ENCODE measurements around the gene MYO1D.
"Not testable (repeated sequence)": the region's sequence is repeated elsewhere in the genome, so short reads cannot be mapped to it uniquely, and the experiment has no call there.

MYO1D gene

DNA sequence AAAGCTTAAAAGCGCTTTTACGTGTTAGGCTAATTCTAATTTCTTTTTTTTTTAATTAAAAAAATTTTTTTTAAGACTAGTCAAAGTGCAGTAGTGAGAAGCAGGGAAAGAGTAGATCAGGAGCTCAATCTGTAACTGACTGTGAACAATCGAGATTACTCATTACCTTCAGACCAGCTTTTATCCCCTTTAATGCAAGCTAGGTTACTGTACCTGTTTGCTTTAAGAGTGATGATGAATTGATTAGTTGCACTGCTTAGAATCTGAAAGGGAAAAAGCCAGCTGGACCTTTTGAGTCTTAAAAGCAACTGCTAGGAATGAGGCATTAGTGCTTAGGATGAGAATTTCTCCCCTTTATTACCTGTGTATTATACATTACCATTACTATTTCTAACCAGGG is 413.6 kb downstream of the MYO1D start:
- no peaks in the 10 kb centered on the region for H3K9me3 ChIP-seq (ENCODE audit: control insufficient read depth, low read depth, low read length)
- H3K4me1 ChIP-seq (ENCODE audit: control insufficient read depth, low read depth, low read length) = no peaks in the 10 kb centered on the region
- no peak overlapping the region for H3K27ac ChIP-seq (ENCODE audit: low read length)
- no peak overlapping the region for H3K9ac ChIP-seq (ENCODE audit: low read length)
- no peaks in the 10 kb centered on the region for H3K27me3 ChIP-seq (ENCODE audit: control insufficient read depth, insufficient read depth, low read length)
- H3K36me3 ChIP-seq (ENCODE audit: control insufficient read depth, low read depth, low read length) = peaks cover 65% of the 10 kb centered on the region
- no peak overlapping the region for H3K4me3 ChIP-seq (ENCODE audit: low read length)

DNA sequence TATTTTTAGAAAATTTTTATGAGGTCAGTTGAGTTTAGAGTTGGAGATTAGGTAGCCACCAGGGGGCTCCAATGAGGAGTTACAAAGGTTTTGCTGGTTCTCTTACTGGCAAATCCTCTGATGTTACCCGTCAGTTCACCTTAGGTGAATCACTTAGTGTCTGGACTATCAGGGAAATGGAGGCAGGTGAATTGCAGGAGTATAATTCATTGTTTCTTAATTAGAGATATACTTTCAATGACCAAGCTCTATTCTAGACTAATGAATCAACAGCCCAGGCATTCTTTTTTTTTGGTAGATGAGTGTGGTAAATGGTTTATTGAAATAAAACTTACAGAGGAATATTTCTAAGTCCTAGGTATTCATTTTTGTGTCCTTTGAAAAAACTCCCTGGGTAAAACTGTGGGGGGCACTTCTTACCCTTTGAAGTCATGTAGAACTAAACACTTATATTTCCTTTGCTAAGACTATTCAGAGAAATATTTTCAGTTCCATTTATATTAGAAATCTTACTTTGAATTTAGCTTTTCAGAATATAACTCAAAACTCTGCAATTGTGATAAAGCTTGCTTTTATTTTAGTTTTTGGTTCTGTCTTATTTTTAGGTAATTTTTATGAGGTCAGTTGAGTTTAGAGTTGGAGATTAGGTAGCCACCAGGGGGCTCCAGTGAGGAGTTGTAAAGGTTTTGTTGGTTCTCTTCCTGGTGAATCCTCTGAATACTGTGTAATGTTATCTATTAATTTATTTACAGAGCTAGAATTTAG is 414.9 kb downstream of the MYO1D start:
- Histone ChIP-seq H3K27ac (ENCODE audit: low read length) (no peak overlapping the region), H3K4me3 (ENCODE audit: low read length) (no peak overlapping the region), H3K9ac (ENCODE audit: low read length) (no peak overlapping the region), H3K27me3 (ENCODE audit: control insufficient read depth, insufficient read depth, low read length) (no peaks in the 10 kb centered on the region), H3K36me3 (ENCODE audit: control insufficient read depth, low read depth, low read length) (peaks cover 67% of the 10 kb centered on the region), H3K9me3 (ENCODE audit: control insufficient read depth, low read depth, low read length) (no peaks in the 10 kb centered on the region), H3K4me1 (ENCODE audit: control insufficient read depth, low read depth, low read length) (no peaks in the 10 kb centered on the region)

DNA sequence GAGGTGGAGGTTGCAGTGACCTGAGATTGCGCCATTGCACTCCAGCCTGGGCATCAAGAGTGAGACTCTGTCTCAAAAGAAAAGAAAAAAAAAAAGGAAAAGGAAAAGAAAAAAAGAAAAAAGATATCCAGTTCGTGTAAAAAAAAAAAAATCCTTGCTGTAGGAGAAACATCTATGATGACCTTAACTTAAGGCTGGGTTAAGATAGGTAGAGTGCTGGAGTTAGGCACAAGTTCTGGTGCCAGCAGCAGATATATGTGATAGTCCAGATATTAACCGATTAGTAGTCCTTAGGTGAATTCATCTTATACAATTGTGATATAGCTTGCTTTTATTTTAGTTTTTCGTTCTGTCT is 415.4 kb downstream of the MYO1D start:
- peaks cover 63% of the 10 kb centered on the region for H3K36me3 ChIP-seq (ENCODE audit: control insufficient read depth, low read depth, low read length)
- no peaks in the 10 kb centered on the region for H3K27me3 ChIP-seq (ENCODE audit: control insufficient read depth, insufficient read depth, low read length)
- H3K4me3 ChIP-seq (ENCODE audit: low read length) = no peak overlapping the region
- H3K9ac ChIP-seq (ENCODE audit: low read length) = no peak overlapping the region
- no peak overlapping the region for H3K27ac ChIP-seq (ENCODE audit: low read length)
- H3K9me3 ChIP-seq (ENCODE audit: control insufficient read depth, low read depth, low read length) = no peaks in the 10 kb centered on the region
- H3K4me1 ChIP-seq (ENCODE audit: control insufficient read depth, low read depth, low read length) = no peaks in the 10 kb centered on the region

- H3K27ac ChIP-seq (ENCODE audit: low read length) = no peak overlapping the region
- no peaks in the 10 kb centered on the region for H3K27me3 ChIP-seq (ENCODE audit: control insufficient read depth, insufficient read depth, low read length)
- no peaks in the 10 kb centered on the region for H3K9me3 ChIP-seq (ENCODE audit: control insufficient read depth, low read depth, low read length)
- H3K36me3 ChIP-seq (ENCODE audit: control insufficient read depth, low read depth, low read length) = peaks cover 59% of the 10 kb centered on the region
- no peaks in the 10 kb centered on the region for H3K4me1 ChIP-seq (ENCODE audit: control insufficient read depth, low read depth, low read length)
- H3K4me3 ChIP-seq (ENCODE audit: low read length) = no peak overlapping the region
- no peak overlapping the region for H3K9ac ChIP-seq (ENCODE audit: low read length)
Measured at GRCh38 chr17:32460054-32460453, 416.9 kb downstream of the MYO1D start.

DNA sequence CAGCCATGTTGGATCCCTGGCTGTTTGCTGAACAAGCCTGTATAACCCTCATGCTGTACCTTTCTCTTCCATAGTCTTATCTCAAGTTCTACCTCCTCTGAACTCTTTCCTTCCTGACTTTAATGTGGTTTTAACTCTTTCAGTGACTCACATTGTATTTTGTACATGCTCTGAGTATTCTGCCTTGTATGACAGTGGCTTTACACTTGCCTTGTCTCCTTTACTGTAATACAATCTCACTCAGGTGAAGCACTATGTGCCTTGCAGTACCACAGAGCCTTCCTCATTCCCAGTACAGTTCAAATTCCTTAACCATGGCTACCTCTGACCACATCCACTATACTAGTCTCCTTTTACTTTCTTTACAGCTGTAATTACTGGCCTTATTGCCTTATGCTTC is 418.6 kb downstream of the MYO1D start:
- Histone ChIP-seq H3K36me3 (ENCODE audit: control insufficient read depth, low read depth, low read length) (peaks cover 61% of the 10 kb centered on the region), H3K4me1 (ENCODE audit: control insufficient read depth, low read depth, low read length) (no peaks in the 10 kb centered on the region), H3K9ac (ENCODE audit: low read length) (no peak overlapping the region), H3K27me3 (ENCODE audit: control insufficient read depth, insufficient read depth, low read length) (no peaks in the 10 kb centered on the region), H3K27ac (ENCODE audit: low read length) (no peak overlapping the region), H3K4me3 (ENCODE audit: low read length) (no peak overlapping the region), H3K9me3 (ENCODE audit: control insufficient read depth, low read depth, low read length) (no peaks in the 10 kb centered on the region)

DNA sequence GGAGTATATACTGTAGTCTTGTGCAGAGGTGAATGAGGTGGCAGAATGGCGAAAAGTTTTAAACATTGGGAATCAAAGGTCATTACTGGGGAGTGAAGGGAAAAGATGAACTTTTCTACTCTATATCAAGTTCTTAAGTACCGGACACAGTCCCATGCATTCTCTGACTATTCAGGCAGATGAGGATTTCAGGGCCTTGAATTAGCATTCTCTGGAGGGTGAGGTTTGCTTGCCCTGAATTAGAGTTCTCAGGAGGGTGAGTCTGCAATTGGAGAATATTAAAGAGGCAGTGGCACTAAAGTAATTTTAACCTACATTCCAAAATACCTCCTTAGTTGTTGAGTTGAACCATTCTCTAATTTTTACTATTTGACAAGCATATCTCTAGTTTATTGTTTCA is 423.6 kb downstream of the MYO1D start:
- no peaks in the 10 kb centered on the region for H3K9me3 ChIP-seq (ENCODE audit: control insufficient read depth, low read depth, low read length)
- no peaks in the 10 kb centered on the region for H3K4me1 ChIP-seq (ENCODE audit: control insufficient read depth, low read depth, low read length)
- H3K36me3 ChIP-seq (ENCODE audit: control insufficient read depth, low read depth, low read length) = peaks cover 85% of the 10 kb centered on the region
- no peak overlapping the region for H3K4me3 ChIP-seq (ENCODE audit: low read length)
- H3K9ac ChIP-seq (ENCODE audit: low read length) = no peak overlapping the region
- no peaks in the 10 kb centered on the region for H3K27me3 ChIP-seq (ENCODE audit: control insufficient read depth, insufficient read depth, low read length)
- H3K27ac ChIP-seq (ENCODE audit: low read length) = no peak overlapping the region

GRCh38 chr17:32452281-32452680 is 424.6 kb downstream of the MYO1D start:
- H3K4me1 ChIP-seq (ENCODE audit: control insufficient read depth, low read depth, low read length) = no peaks in the 10 kb centered on the region
- H3K36me3 ChIP-seq (ENCODE audit: control insufficient read depth, low read depth, low read length) = peaks cover 86% of the 10 kb centered on the region
- H3K9me3 ChIP-seq (ENCODE audit: control insufficient read depth, low read depth, low read length) = no peaks in the 10 kb centered on the region
- no peaks in the 10 kb centered on the region for H3K27me3 ChIP-seq (ENCODE audit: control insufficient read depth, insufficient read depth, low read length)
- H3K9ac ChIP-seq (ENCODE audit: low read length) = no peak overlapping the region
- H3K4me3 ChIP-seq (ENCODE audit: low read length) = no peak overlapping the region
- H3K27ac ChIP-seq (ENCODE audit: low read length) = no peak overlapping the region

DNA sequence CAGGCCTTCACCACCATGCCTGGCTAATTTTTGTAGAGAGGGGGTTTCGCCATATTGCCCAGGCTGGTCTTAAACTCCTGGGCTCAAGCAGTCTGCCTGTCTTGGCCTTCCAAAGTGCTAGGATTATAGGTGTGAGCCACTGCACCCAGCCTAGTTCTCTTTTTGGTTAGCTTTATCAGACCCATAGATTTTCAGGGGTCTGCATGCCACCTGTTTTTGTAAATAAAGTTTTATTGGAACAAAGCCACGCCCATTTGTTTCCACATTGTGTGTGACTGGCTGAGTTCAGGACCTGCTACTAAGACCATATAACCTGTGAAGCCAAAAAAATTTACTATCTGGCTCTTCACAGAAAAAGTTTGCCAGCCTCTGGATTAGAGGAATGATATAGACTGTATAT is 425.0 kb downstream of the MYO1D start:
- Histone ChIP-seq H3K4me1 (ENCODE audit: control insufficient read depth, low read depth, low read length) (no peaks in the 10 kb centered on the region), H3K9ac (ENCODE audit: low read length) (no peak overlapping the region), H3K27ac (ENCODE audit: low read length) (no peak overlapping the region), H3K27me3 (ENCODE audit: control insufficient read depth, insufficient read depth, low read length) (no peaks in the 10 kb centered on the region), H3K36me3 (ENCODE audit: control insufficient read depth, low read depth, low read length) (peaks cover 87% of the 10 kb centered on the region), H3K9me3 (ENCODE audit: control insufficient read depth, low read depth, low read length) (no peaks in the 10 kb centered on the region), H3K4me3 (ENCODE audit: low read length) (no peak overlapping the region)

DNA sequence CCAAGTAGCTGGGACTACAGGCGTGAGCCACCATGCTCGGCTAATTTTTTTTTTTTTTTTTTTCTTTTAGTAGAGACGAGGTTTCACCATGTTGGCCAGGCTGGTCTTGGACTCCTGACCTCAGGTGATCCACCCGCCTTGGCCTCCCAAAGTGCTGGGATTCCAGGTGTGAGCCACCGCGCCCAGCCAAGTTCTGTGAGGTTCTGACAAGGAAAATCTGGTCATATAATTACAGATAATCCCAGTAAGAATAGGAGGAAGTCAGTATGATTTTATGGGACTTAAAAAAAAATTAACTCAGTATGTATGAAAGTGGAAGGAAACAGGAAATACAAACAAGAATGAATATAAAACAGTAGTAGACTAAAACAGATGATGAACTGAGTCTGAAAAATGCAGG is 426.5 kb downstream of the MYO1D start:
- not testable (repeated sequence) for H3K27ac ChIP-seq (ENCODE audit: low read length); H3K27me3 ChIP-seq (ENCODE audit: control insufficient read depth, insufficient read depth, low read length); H3K9me3 ChIP-seq (ENCODE audit: control insufficient read depth, low read depth, low read length); H3K4me1 ChIP-seq (ENCODE audit: control insufficient read depth, low read depth, low read length); H3K4me3 ChIP-seq (ENCODE audit: low read length); H3K9ac ChIP-seq (ENCODE audit: low read length)
- peaks cover 90% of the 10 kb centered on the region for H3K36me3 ChIP-seq (ENCODE audit: control insufficient read depth, low read depth, low read length)

DNA sequence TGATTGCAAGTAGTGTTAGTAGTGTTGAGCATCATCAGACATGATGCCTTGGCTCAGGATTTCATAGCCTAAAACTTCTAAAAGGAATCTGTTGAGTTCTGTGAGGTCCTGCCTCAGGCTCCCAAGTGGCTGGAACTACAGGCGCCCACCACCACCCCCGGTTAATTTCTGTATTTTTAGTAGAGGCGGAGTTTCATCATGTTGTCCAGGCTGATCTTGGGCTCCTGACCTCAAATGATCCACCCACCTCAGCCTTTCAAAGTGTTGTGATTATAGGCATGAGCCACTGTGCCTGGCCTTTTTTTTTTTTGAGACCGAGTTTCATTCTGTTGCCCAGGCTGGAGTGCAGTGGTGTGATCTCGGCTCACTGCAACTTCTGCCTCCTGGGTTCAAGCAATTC is 427.0 kb downstream of the MYO1D start:
- Histone ChIP-seq H3K4me3 (ENCODE audit: low read length) (no peak overlapping the region), H3K36me3 (ENCODE audit: control insufficient read depth, low read depth, low read length) (peaks cover 85% of the 10 kb centered on the region), H3K9ac (ENCODE audit: low read length) (no peak overlapping the region)

DNA sequence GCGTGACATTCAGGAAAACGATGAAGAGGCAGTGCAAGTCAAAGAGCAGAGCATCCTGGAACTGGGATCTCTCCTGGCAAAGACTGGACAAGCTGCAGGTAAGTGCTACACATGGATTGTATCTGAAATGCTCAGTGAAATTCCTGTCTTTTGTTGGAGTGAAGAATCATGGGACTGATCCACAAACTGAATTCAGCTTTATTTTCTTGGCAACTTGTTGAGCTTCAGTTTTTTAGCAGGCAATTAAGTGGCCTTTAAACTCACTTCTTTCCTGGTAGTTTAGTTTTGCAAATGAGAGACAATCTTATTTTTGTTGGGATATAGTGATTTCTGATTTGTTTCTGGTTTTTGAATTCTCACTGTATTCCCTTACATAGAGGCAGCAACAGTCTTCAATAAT is 430.0 kb downstream of the MYO1D start:
- H3K36me3 ChIP-seq (ENCODE audit: control insufficient read depth, low read depth, low read length) = peaks cover 55% of the 10 kb centered on the region
- peaks cover 8% of the 10 kb centered on the region for H3K4me1 ChIP-seq (ENCODE audit: control insufficient read depth, low read depth, low read length)
- H3K9ac ChIP-seq (ENCODE audit: low read length) = no peak overlapping the region
- H3K9me3 ChIP-seq (ENCODE audit: control insufficient read depth, low read depth, low read length) = no peaks in the 10 kb centered on the region
- no peak overlapping the region for H3K27ac ChIP-seq (ENCODE audit: low read length)
- H3K4me3 ChIP-seq (ENCODE audit: low read length) = no peak overlapping the region
- H3K27me3 ChIP-seq (ENCODE audit: control insufficient read depth, insufficient read depth, low read length) = peaks cover 5% of the 10 kb centered on the region

More for the DNA sequence above, 427.0 kb downstream of the MYO1D start:
- no peaks in the 10 kb centered on the region for H3K27me3 ChIP-seq (ENCODE audit: control insufficient read depth, insufficient read depth, low read length)
- H3K4me1 ChIP-seq (ENCODE audit: control insufficient read depth, low read depth, low read length) = peaks cover 8% of the 10 kb centered on the region
- no peak overlapping the region for H3K27ac ChIP-seq (ENCODE audit: low read length)
- no peaks in the 10 kb centered on the region for H3K9me3 ChIP-seq (ENCODE audit: control insufficient read depth, low read depth, low read length)

GRCh38 chr17:32445971-32446370 is 431.0 kb downstream of the MYO1D start:
- Histone ChIP-seq H3K4me1 (ENCODE audit: control insufficient read depth, low read depth, low read length) (peaks cover 8% of the 10 kb centered on the region), H3K4me3 (ENCODE audit: low read length) (peak overlapping the region; percentile 90), H3K27me3 (ENCODE audit: control insufficient read depth, insufficient read depth, low read length) (peaks cover 5% of the 10 kb centered on the region), H3K27ac (ENCODE audit: low read length) (no peak overlapping the region), H3K9me3 (ENCODE audit: control insufficient read depth, low read depth, low read length) (no peaks in the 10 kb centered on the region), H3K9ac (ENCODE audit: low read length) (peak overlapping the region; percentile 90), H3K36me3 (ENCODE audit: control insufficient read depth, low read depth, low read length) (peaks cover 46% of the 10 kb centered on the region)
